Mesendoderm (in vitro differentiated cells): ENCODE data around the gene ARSA.
"Not testable (repeated sequence)": the region's sequence is repeated elsewhere in the genome, so short reads cannot be mapped to it uniquely, and the experiment has no call there.

ENCODE experiments used
- DNase-seq: peaks from one replicate; pipeline ENCODE4 v3.0.0; 2013
- H2AK5ac ChIP-seq: 2 replicates; pipeline ENCODE4 v1.6.1; 2013; ENCODE audit warnings: low read length, inconsistent platforms
- H2BK120ac ChIP-seq: 2 replicates; pipeline ENCODE4 v1.6.1; 2013; ENCODE audit warnings: low read depth, mild to moderate bottlenecking, low read length, moderate library complexity, mixed read lengths
- H2BK15ac ChIP-seq: replicated peaks from 2 replicates; pipeline ENCODE4 v1.6.1; 2013; ENCODE audit warnings: low read depth, mild to moderate bottlenecking, moderate library complexity
- H2BK5ac ChIP-seq: 2 replicates; pipeline ENCODE4 v1.6.1; 2013; ENCODE audit warnings: low read length, inconsistent platforms
- H3K18ac ChIP-seq: 2 replicates; pipeline ENCODE4 v1.6.1; 2013; ENCODE audit warnings: mild to moderate bottlenecking, low read length, mixed read lengths
- H3K23ac ChIP-seq: one replicate; pipeline ENCODE4 v1.6.1; 2013; ENCODE audit warnings: low read length
- H3K27ac ChIP-seq: 2 replicates; pipeline ENCODE4 v1.5.1; 2013; ENCODE audit warnings: low read depth, mild to moderate bottlenecking, inconsistent platforms, low read length, moderate library complexity
- H3K27me3 ChIP-seq: 2 replicates; pipeline ENCODE4 v1.6.1; 2013; ENCODE audit warnings: low read length, control low read depth, mild to moderate bottlenecking, inconsistent platforms; ENCODE audit not compliant: insufficient read depth, poor library complexity
- H3K36me3 ChIP-seq: 2 replicates; pipeline ENCODE4 v1.6.1; 2013; ENCODE audit warnings: low read length, inconsistent platforms; ENCODE audit not compliant: control insufficient read depth, insufficient read depth
- H3K4ac ChIP-seq: one replicate; pipeline ENCODE4 v1.6.1; 2013; ENCODE audit warnings: low read depth, mild to moderate bottlenecking, low read length, moderate library complexity
- H3K4me1 ChIP-seq: 2 replicates; pipeline ENCODE4 v1.6.1; 2013; ENCODE audit warnings: low read depth, low read length, inconsistent platforms; ENCODE audit not compliant: control insufficient read depth
- H3K4me2 ChIP-seq: 2 replicates; pipeline ENCODE4 v1.6.1; 2013; ENCODE audit warnings: low read length
- H3K4me3 ChIP-seq: 2 replicates; pipeline ENCODE4 v1.5.1; 2013; ENCODE audit warnings: mild to moderate bottlenecking, low read length
- H3K56ac ChIP-seq: one replicate; pipeline ENCODE4 v1.6.1; 2013; ENCODE audit warnings: low read length
- H3K79me1 ChIP-seq: 2 replicates; pipeline ENCODE4 v1.6.1; 2013; ENCODE audit warnings: low read length, inconsistent platforms
- H3K79me2 ChIP-seq: 2 replicates; pipeline ENCODE4 v1.6.1; 2013; ENCODE audit warnings: mild to moderate bottlenecking, low read length; ENCODE audit not compliant: control insufficient read depth, insufficient read depth
- H3K9ac ChIP-seq: 2 replicates; pipeline ENCODE4 v1.6.1; 2013; ENCODE audit warnings: low read length, inconsistent platforms
- H4K5ac ChIP-seq: one replicate; pipeline ENCODE4 v1.6.1; 2013; ENCODE audit warnings: low read length
- H4K8ac ChIP-seq: one replicate; pipeline ENCODE4 v1.6.1; 2013; ENCODE audit warnings: low read depth, mild to moderate bottlenecking, control low read depth, low read length, moderate library complexity
- WGBS: extraction: QIAGEN DNeasy Blood & Tissue Kit; methylation state at CpG from one replicate; pipeline ENCODE4 v1.1.7; 2013; ENCODE audit warnings: low lambda C conversion rate, missing lambda C conversion rate; ENCODE audit not compliant: insufficient coverage; ENCODE audit errors: extremely low coverage; 5-methylcytosine and 5-hydroxymethylcytosine counted together

The ARSA gene

GRCh38 chr22:50670914-50671538 lies 43.1 kb upstream of the ARSA start:
- no peak overlapping the region for H3K18ac ChIP-seq
- no peak overlapping the region for H3K9ac ChIP-seq
- WGBS = no CpG with 5 or more reads among the region's 10 CpGs
- no peak for DNase-seq
- H3K4me2 ChIP-seq = no peak overlapping the region
- no peak overlapping the region for H2BK5ac ChIP-seq
- no peaks in the 10 kb centered on the region for H3K27me3 ChIP-seq
- H3K79me2 ChIP-seq = no peaks in the 10 kb centered on the region
- H3K4me3 ChIP-seq = no peak overlapping the region
- H4K5ac ChIP-seq = no peak overlapping the region
- no peak overlapping the region for H3K27ac ChIP-seq
- no peak overlapping the region for H2BK120ac ChIP-seq
- H4K8ac ChIP-seq = no peak overlapping the region
- H3K4me1 ChIP-seq = no peaks in the 10 kb centered on the region
- no peaks in the 10 kb centered on the region for H3K79me1 ChIP-seq
- no peaks in the 10 kb centered on the region for H3K36me3 ChIP-seq
- H2AK5ac ChIP-seq = no peak overlapping the region
- H2BK15ac ChIP-seq = no peak overlapping the region
- no peak overlapping the region for H3K23ac ChIP-seq
- no peak overlapping the region for H3K56ac ChIP-seq
- no peak overlapping the region for H3K4ac ChIP-seq

- Histone ChIP-seq H3K79me2 (no peaks in the 10 kb centered on the region), H3K27me3 (no peaks in the 10 kb centered on the region), H3K27ac (no peak overlapping the region), H2BK120ac (no peak overlapping the region), H2AK5ac (no peak overlapping the region), H3K4me3 (no peak overlapping the region), H4K8ac (no peak overlapping the region), H3K23ac (no peak overlapping the region), H3K36me3 (no peaks in the 10 kb centered on the region), H3K4ac (no peak overlapping the region), H3K56ac (no peak overlapping the region), H3K4me2 (no peak overlapping the region), H3K4me1 (no peaks in the 10 kb centered on the region), H3K9ac (no peak overlapping the region), H3K79me1 (no peaks in the 10 kb centered on the region), H2BK5ac (no peak overlapping the region), H2BK15ac (no peak overlapping the region), H3K18ac (no peak overlapping the region), H4K5ac (no peak overlapping the region)
- DNase-seq = no peak
- WGBS = no CpG with 5 or more reads among the region's 4 CpGs
Observed at GRCh38 chr22:50670513-50670912, 42.6 kb upstream of the ARSA start.

- DNase-seq = no peak
- no peak overlapping the region for H3K18ac ChIP-seq
- H3K4me3 ChIP-seq = no peak overlapping the region
- no peaks in the 10 kb centered on the region for H3K79me2 ChIP-seq
- no CpG with 5 or more reads among the region's 2 CpGs for WGBS
- H3K79me1 ChIP-seq = no peaks in the 10 kb centered on the region
- no peak overlapping the region for H3K23ac ChIP-seq
- no peak overlapping the region for H4K8ac ChIP-seq
- no peaks in the 10 kb centered on the region for H3K36me3 ChIP-seq
- H2AK5ac ChIP-seq = no peak overlapping the region
- H3K56ac ChIP-seq = no peak overlapping the region
- H3K4ac ChIP-seq = no peak overlapping the region
- H2BK120ac ChIP-seq = no peak overlapping the region
- H3K27me3 ChIP-seq = no peaks in the 10 kb centered on the region
- H4K5ac ChIP-seq = no peak overlapping the region
- H3K27ac ChIP-seq = no peak overlapping the region
- no peak overlapping the region for H3K4me2 ChIP-seq
- no peaks in the 10 kb centered on the region for H3K4me1 ChIP-seq
- H3K9ac ChIP-seq = no peak overlapping the region
- H2BK15ac ChIP-seq = no peak overlapping the region
- H2BK5ac ChIP-seq = no peak overlapping the region
Observed at GRCh38 chr22:50665738-50666137, 37.8 kb upstream of the ARSA start.

- H4K8ac ChIP-seq = no peak overlapping the region
- H3K4me3 ChIP-seq = no peak overlapping the region
- H3K27me3 ChIP-seq = no peaks in the 10 kb centered on the region
- H2BK120ac ChIP-seq = no peak overlapping the region
- no peak overlapping the region for H3K18ac ChIP-seq
- no peaks in the 10 kb centered on the region for H3K4me1 ChIP-seq
- no peaks in the 10 kb centered on the region for H3K79me1 ChIP-seq
- H3K23ac ChIP-seq = no peak overlapping the region
- WGBS = no CpG with 5 or more reads among the region's 12 CpGs
- no peak overlapping the region for H2BK15ac ChIP-seq
- H3K56ac ChIP-seq = no peak overlapping the region
- H3K4me2 ChIP-seq = no peak overlapping the region
- H3K79me2 ChIP-seq = no peaks in the 10 kb centered on the region
- no peak for DNase-seq
- no peak overlapping the region for H3K27ac ChIP-seq
- no peak overlapping the region for H3K9ac ChIP-seq
- no peak overlapping the region for H4K5ac ChIP-seq
- H3K36me3 ChIP-seq = no peaks in the 10 kb centered on the region
- H2AK5ac ChIP-seq = no peak overlapping the region
- no peak overlapping the region for H2BK5ac ChIP-seq
- H3K4ac ChIP-seq = no peak overlapping the region
Observed at GRCh38 chr22:50665212-50665611, 37.3 kb upstream of the ARSA start.

GRCh38 chr22:50660306-50660705 lies 32.4 kb upstream of the ARSA start:
- no peak overlapping the region for H3K4me3 ChIP-seq
- no peak overlapping the region for H3K23ac ChIP-seq
- no peaks in the 10 kb centered on the region for H3K4me1 ChIP-seq
- no peak for DNase-seq
- H4K8ac ChIP-seq = no peak overlapping the region
- H2BK15ac ChIP-seq = no peak overlapping the region
- H3K4ac ChIP-seq = no peak overlapping the region
- no peak overlapping the region for H2BK120ac ChIP-seq
- H3K79me1 ChIP-seq = no peaks in the 10 kb centered on the region
- no peaks in the 10 kb centered on the region for H3K79me2 ChIP-seq
- no peaks in the 10 kb centered on the region for H3K27me3 ChIP-seq
- H4K5ac ChIP-seq = no peak overlapping the region
- H3K56ac ChIP-seq = no peak overlapping the region
- no peaks in the 10 kb centered on the region for H3K36me3 ChIP-seq
- H3K4me2 ChIP-seq = no peak overlapping the region
- no peak overlapping the region for H2BK5ac ChIP-seq
- no peak overlapping the region for H3K9ac ChIP-seq
- no peak overlapping the region for H3K18ac ChIP-seq
- no peak overlapping the region for H3K27ac ChIP-seq
- no peak overlapping the region for H2AK5ac ChIP-seq

- H3K4me1 ChIP-seq, H2AK5ac ChIP-seq, H3K79me1 ChIP-seq, H4K5ac ChIP-seq, H3K9ac ChIP-seq, H3K4ac ChIP-seq, H3K18ac ChIP-seq, H3K23ac ChIP-seq, H3K4me2 ChIP-seq, H3K27me3 ChIP-seq, H2BK120ac ChIP-seq, DNase-seq, H3K36me3 ChIP-seq, H3K79me2 ChIP-seq, H2BK5ac ChIP-seq, H3K56ac ChIP-seq, H3K4me3 ChIP-seq, H3K27ac ChIP-seq, H2BK15ac ChIP-seq, H4K8ac ChIP-seq: not testable (repeated sequence)
- WGBS = no CpG with 5 or more reads among the region's 7 CpGs
Observed at GRCh38 chr22:50659711-50660110, 31.8 kb upstream of the ARSA start.
